C4-2B (cell line): ENCODE results near the gene IGSF10.

Experiments
- ZFX ChIP-seq: fragments of 450-650 bp; IDR thresholded peaks from 2 replicates; pipeline ENCODE4 v1.6.1; 2017
- TF ChIP-seq, protein P1 (sequence below): fragments of 450-650 bp; conservative IDR thresholded peaks from 2 replicates; pipeline ENCODE4 v1.5.1; 2017; ENCODE audit warnings: mild to moderate bottlenecking

DNA sequence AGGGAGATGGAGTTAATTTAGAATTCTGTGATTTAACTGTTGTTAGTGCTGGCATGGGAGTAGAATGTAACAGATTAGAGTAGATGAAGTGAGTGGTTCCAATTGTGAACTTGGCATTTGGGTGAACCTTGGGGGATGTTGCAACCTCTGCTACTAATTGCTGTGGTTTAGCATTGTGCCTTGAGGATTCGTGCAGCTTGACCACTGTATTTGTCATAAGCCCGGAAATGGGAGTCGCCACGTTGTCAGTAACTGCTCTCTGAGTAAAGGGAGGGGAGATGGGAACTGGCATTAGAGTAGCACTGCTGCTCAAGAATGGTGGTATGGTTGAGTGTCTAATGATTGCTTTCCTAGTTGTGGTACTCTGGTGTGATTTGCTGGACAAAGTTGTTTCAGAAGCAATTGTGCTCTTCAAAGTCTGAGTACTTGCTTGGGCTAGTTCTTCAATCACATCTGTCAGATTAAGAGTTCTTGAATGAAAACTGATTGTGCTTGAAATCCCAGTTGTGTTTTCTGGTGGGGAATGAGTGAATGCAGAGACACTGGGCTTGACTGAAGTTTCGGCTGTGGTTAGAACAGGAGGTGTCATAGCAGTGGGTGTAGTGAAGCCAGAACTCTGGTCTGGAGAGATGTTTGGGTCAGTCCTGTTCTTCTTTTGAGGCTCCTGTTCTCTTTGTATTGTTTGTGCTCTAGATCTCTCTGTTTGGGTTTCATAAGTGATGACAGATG lies 15.4 kb downstream of the IGSF10 start:
- TF ChIP-seq, protein P1, sequence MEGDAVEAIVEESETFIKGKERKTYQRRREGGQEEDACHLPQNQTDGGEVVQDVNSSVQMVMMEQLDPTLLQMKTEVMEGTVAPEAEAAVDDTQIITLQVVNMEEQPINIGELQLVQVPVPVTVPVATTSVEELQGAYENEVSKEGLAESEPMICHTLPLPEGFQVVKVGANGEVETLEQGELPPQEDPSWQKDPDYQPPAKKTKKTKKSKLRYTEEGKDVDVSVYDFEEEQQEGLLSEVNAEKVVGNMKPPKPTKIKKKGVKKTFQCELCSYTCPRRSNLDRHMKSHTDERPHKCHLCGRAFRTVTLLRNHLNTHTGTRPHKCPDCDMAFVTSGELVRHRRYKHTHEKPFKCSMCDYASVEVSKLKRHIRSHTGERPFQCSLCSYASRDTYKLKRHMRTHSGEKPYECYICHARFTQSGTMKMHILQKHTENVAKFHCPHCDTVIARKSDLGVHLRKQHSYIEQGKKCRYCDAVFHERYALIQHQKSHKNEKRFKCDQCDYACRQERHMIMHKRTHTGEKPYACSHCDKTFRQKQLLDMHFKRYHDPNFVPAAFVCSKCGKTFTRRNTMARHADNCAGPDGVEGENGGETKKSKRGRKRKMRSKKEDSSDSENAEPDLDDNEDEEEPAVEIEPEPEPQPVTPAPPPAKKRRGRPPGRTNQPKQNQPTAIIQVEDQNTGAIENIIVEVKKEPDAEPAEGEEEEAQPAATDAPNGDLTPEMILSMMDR, result no peak
- TF ChIP-seq ZFX, result no peak
